Osteocyte (in vitro differentiated cells): ENCODE results near the gene ZEB1. TPM values are rescaled to one million over a fixed set of nuclear protein-coding genes. Genes with fewer than 3 reads are reported as not detected.
A peak's percentile ranks its signal among the peaks of the same experiment; 100 is the strongest.
"Not testable (repeated sequence)": the region's sequence is repeated elsewhere in the genome, so short reads cannot be mapped to it uniquely, and the experiment has no call there.

Experiments
- DNase-seq: peaks from one replicate; pipeline ENCODE4 v3.0.0; 2021; ENCODE audit warnings: mixed read lengths; ENCODE audit not compliant: unreplicated experiment; ENCODE audit errors: extremely low spot score
- H3K27ac Mint-ChIP-seq: one replicate; pipeline ENCODE4 v1.8.0; 2021; ENCODE audit warnings: mild to moderate bottlenecking, mixed read lengths; ENCODE audit not compliant: unreplicated experiment
- H3K27me3 Mint-ChIP-seq: one replicate; pipeline ENCODE4 v1.8.0; 2021; ENCODE audit warnings: mixed read lengths; ENCODE audit not compliant: unreplicated experiment
- H3K36me3 Mint-ChIP-seq: one replicate; pipeline ENCODE4 v1.8.0; 2021; ENCODE audit warnings: mixed read lengths; ENCODE audit not compliant: unreplicated experiment
- H3K4me1 Mint-ChIP-seq: one replicate; pipeline ENCODE4 v1.8.0; 2021; ENCODE audit warnings: mixed read lengths; ENCODE audit not compliant: unreplicated experiment
- H3K4me3 Mint-ChIP-seq: one replicate; pipeline ENCODE4 v1.8.0; 2021; ENCODE audit warnings: mild to moderate bottlenecking, moderate library complexity, mixed read lengths; ENCODE audit not compliant: unreplicated experiment
- H3K9me3 Mint-ChIP-seq: one replicate; pipeline ENCODE4 v1.8.0; 2021; ENCODE audit warnings: mixed read lengths; ENCODE audit not compliant: unreplicated experiment
- CTCF ChIP-seq: fragments of 200-600 bp; sonication (generic); IDR thresholded peaks from 2 replicates; pipeline ENCODE4 v1.5.0; 2021; ENCODE audit warnings: antibody characterized with exemption, mild to moderate bottlenecking, moderate library complexity
- total RNA-seq: library from RNA; stranded (reverse); gene quantifications from 2 replicates; pipeline ENCODE4 v1.2.1, GENCODE V29; 2021

Gene ZEB1
- total RNA-seq, 1 donor from 2014 or later, result 54.4 TPM

- Mint-ChIP-seq H3K4me1 (peaks cover 27% of the 10 kb centered on the region), H3K4me3 (no peak overlapping the region), H3K9me3 (peaks cover 16% of the 10 kb centered on the region), H3K36me3 (peaks cover 6% of the 10 kb centered on the region), H3K27me3 (no peaks in the 10 kb centered on the region), H3K27ac (no peak overlapping the region)
- no peak for TF ChIP-seq CTCF
- no peak for DNase-seq
Measured at GRCh38 chr10:31424473-31424872, 105.5 kb downstream of the ZEB1 start.

GRCh38 chr10:31426401-31426800, 107.4 kb downstream of the ZEB1 start:
- DNase-seq, result no peak
- Mint-ChIP-seq H3K4me1 (peaks cover 24% of the 10 kb centered on the region), H3K36me3 (peaks cover 6% of the 10 kb centered on the region), H3K27ac (peak overlapping the region; percentile 79), H3K27me3 (no peaks in the 10 kb centered on the region), H3K9me3 (peaks cover 16% of the 10 kb centered on the region), H3K4me3 (no peak overlapping the region)
- TF ChIP-seq CTCF, result no peak

DNA sequence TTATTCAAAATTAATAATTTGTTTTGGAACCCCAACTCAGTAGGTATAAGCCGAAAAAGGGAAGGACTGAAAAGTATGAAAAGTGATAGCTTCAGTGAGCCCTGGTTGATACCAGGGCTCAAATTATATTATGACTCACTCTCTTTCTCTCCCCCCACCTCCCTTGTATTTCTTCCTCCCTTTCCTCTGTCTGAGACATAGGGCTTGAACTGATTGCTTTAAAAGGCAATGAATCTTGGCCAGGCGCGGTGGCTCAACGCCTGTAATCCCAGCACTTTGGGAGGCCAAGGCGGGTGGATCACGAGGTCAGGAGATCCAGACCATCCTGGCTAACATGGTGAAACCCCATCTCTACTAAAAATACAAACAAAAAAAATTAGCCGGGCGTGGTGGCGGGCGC, 108.3 kb downstream of the ZEB1 start:
- H3K27ac Mint-ChIP-seq, H3K4me3 Mint-ChIP-seq, DNase-seq, H3K36me3 Mint-ChIP-seq, H3K27me3 Mint-ChIP-seq: not testable (repeated sequence)
- Mint-ChIP-seq H3K4me1 (peaks cover 24% of the 10 kb centered on the region), H3K9me3 (peaks cover 16% of the 10 kb centered on the region)

DNA sequence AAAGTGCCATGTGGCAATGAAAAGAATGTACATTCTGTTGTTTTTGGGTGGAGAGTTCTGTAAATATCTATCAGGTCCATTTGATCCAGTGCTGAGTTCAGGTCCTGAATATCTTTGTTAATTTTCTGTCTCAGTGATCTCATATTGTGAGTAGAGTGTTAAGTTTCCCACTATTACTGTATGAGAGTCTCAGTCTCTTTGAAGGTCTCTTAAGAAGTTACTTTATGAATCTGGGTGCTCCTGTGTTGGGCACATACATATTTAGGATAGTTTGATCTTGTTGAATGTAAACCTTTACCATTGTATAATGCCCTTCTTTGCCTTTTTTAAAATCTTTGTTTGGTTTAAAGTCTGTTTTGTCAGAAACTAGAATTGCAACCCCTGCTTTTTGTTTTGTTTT, 109.5 kb downstream of the ZEB1 start:
- H3K4me3 Mint-ChIP-seq, H3K27me3 Mint-ChIP-seq, DNase-seq, H3K36me3 Mint-ChIP-seq, H3K27ac Mint-ChIP-seq: not testable (repeated sequence)
- Mint-ChIP-seq H3K9me3 (peaks cover 16% of the 10 kb centered on the region), H3K4me1 (peaks cover 24% of the 10 kb centered on the region)

DNA sequence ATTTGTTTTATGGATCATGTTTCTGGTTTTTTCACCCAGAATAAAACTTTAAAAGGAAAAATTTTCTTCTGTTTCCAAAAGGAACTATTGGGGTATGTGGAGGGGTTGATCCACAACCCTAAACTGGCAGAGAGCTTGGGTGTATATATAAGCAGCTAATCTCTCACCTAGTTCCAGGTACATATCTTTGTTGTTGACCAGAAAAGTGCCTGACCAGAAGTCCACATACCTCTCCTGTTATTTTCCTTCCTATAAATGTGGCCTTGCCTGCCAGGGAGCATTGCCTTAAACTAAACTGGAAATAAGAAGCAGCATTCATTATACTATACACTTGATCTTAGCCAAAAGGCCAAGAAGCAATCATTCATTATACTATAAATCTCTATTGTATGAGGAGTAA, 112.0 kb downstream of the ZEB1 start:
- DNase-seq, result no peak
- Mint-ChIP-seq H3K4me1 (peaks cover 17% of the 10 kb centered on the region), H3K4me3 (no peak overlapping the region), H3K36me3 (peaks cover 6% of the 10 kb centered on the region), H3K9me3 (peaks cover 29% of the 10 kb centered on the region), H3K27ac (no peak overlapping the region), H3K27me3 (no peaks in the 10 kb centered on the region)
- TF ChIP-seq CTCF, result no peak

DNA sequence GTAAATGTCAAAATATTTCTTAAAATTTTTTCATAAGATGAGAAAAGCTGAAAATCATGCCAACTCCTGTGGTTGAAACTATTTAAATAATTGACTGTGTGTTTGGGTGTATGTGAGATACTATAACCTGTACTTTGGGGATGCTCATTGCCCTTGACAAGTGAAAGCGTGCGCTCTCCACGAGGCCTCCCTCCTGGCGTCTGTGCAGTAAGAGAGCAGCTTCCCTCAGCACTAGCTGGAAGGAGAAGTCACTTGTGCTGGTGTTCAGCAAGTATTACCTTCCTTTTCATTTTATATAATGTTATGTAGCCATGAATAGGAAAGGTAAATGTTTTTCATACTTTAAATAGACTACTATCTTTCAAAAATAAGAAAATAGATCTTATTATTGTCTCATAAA, 118.9 kb downstream of the ZEB1 start:
- peaks cover 17% of the 10 kb centered on the region for H3K9me3 Mint-ChIP-seq

More for the DNA sequence above, 118.9 kb downstream of the ZEB1 start:
- H3K4me3 Mint-ChIP-seq, result no peak overlapping the region
- no peak overlapping the region for H3K27ac Mint-ChIP-seq
- no peak for TF ChIP-seq CTCF
- DNase-seq, result no peak
- H3K36me3 Mint-ChIP-seq, result peaks cover 13% of the 10 kb centered on the region
- H3K27me3 Mint-ChIP-seq, result no peaks in the 10 kb centered on the region
- no peaks in the 10 kb centered on the region for H3K4me1 Mint-ChIP-seq
